ENCODE measurements around the gene LMBR1. TPM values are rescaled to one million over a fixed set of nuclear protein-coding genes. Genes with fewer than 3 reads are reported as not detected.

Gene LMBR1
- total and polyA plus RNA-seq, 2 of the 4 experiments (the other 2 are of a cell fraction): 11.9 to 19.9 TPM

GRCh38 chr7:156747718-156748117, 145.3 kb downstream of the LMBR1 start (continued):
- TF ChIP-seq ELK1 (IDR thresholded peaks at IDR 0.05; ENCODE audit: borderline replicate concordance, low read depth, low read length): no peak
- TF ChIP-seq USF2 (IDR thresholded peaks at IDR 0.05; ENCODE audit: low read depth, low read length): no peak

- dilution Hi-C loops (cut with HindIII; ENCODE audit: low sequenced_read_pairs, unreplicated experiment): no loop called here
- ATAC-seq (ENCODE audit: low read depth) (no peak), DNase-seq (no peak)
- Histone ChIP-seq H3K4ac (ENCODE audit: low read depth, low read length) (no peak overlapping the region), H3K9ac (ENCODE audit: low read depth, low read length) (no peak overlapping the region), H3K23ac (ENCODE audit: low read depth, low read length) (no peak overlapping the region), H4K5ac (ENCODE audit: low read depth, low read length) (no peak overlapping the region), H3K4me3 (ENCODE audit: insufficient read depth, low read depth, low read length) (no peak overlapping the region), H4K91ac (ENCODE audit: insufficient read depth, low read depth, low read length) (no peak overlapping the region), H2BK20ac (ENCODE audit: low read depth, low read length) (no peak overlapping the region), H3K18ac (ENCODE audit: low read depth, low read length) (no peak overlapping the region), H3K9me1 (ENCODE audit: insufficient read depth, low read length) (no peaks in the 10 kb centered on the region), H2BK120ac (ENCODE audit: low read depth, low read length) (no peak overlapping the region), H3K56ac (ENCODE audit: extremely low read depth, insufficient read depth, low read length) (no peak overlapping the region), H3K14ac (replicated peaks; ENCODE audit: low read depth, low read length) (no peak overlapping the region), H2AFZ (replicated peaks; ENCODE audit: low read length, poor library complexity) (no peak overlapping the region), H2BK15ac (ENCODE audit: low read depth, low read length) (no peak overlapping the region), H3K27ac (ENCODE audit: insufficient read depth, low read length) (no peak overlapping the region), H3K4me1 (ENCODE audit: control insufficient read depth, insufficient read depth, low read length) (peaks cover 5% of the 10 kb centered on the region), H3K79me1 (ENCODE audit: low read depth in 1 of 2, low read length in 2 of 2) (peaks cover 0 to 5% of the 10 kb centered on the region in 2 experiments; a peak in 2 of 4 replicates), H4K8ac (ENCODE audit: low read depth in 2 of 2, low read length in 2 of 2) (no peak overlapping the region), H3K27me3 (ENCODE audit: control insufficient read depth, insufficient read depth, low read length) (no peaks in the 10 kb centered on the region), H2AK5ac (ENCODE audit: low read depth, low read length) (no peak overlapping the region), H4K20me1 (ENCODE audit: insufficient read depth, low read length) (no peaks in the 10 kb centered on the region), H2BK5ac (ENCODE audit: low read depth, low read length, poor library complexity, severe bottlenecking) (no peak overlapping the region), H3K36me3 (ENCODE audit: control insufficient read depth, insufficient read depth, low read length) (no peaks in the 10 kb centered on the region), H3K9me3 (ENCODE audit: control insufficient read depth, insufficient read depth, low read length) (no peaks in the 10 kb centered on the region), H3K4me2 (ENCODE audit: low read depth, low read length) (no peak overlapping the region), H2AK9ac (replicated peaks; ENCODE audit: low read depth, low read length, poor library complexity) (no peak overlapping the region)
- no CpG with 5 or more reads among the region's 1 CpG for whole genome bisulfite sequencing, 2 experiments (ENCODE audit: extremely low coverage in 2 of 2, insufficient read length in 1 of 2)
- in situ Hi-C loops (cut with MboI; ENCODE audit: low sequenced_read_pairs): no loop called here
- TF ChIP-seq CHD1 (IDR thresholded peaks at IDR 0.05; ENCODE audit: low read depth, low read length) (no peak), BHLHE40 (IDR thresholded peaks at IDR 0.05; ENCODE audit: low read depth, low read length) (no peak), POLR2A (IDR thresholded peaks at IDR 0.05; ENCODE audit: low read depth, low read length) (no peak), CEBPB (IDR thresholded peaks at IDR 0.05; ENCODE audit: low read depth, low read length) (no peak), ELK1 (IDR thresholded peaks at IDR 0.05; ENCODE audit: borderline replicate concordance, low read depth, low read length) (no peak), RFX5 (IDR thresholded peaks at IDR 0.05; ENCODE audit: low read depth, low read length) (no peak), SMC3 (IDR thresholded peaks at IDR 0.05; ENCODE audit: low read depth, low read length) (no peak), MAZ (IDR thresholded peaks at IDR 0.05; ENCODE audit: borderline replicate concordance, low read depth, low read length) (no peak), RAD21 (IDR thresholded peaks at IDR 0.05; ENCODE audit: low read length) (no peak), USF2 (IDR thresholded peaks at IDR 0.05; ENCODE audit: low read depth, low read length) (no peak), RCOR1 (IDR thresholded peaks at IDR 0.05; ENCODE audit: insufficient replicate concordance, low read length) (no peak), FOS (IDR thresholded peaks at IDR 0.05; ENCODE audit: low read depth, low read length) (no peak), NFE2L2 (IDR thresholded peaks at IDR 0.05; ENCODE audit: low read depth, low read length) (no peak)
- no TSS peak for BruUV-seq (replicated peaks)
- CTCF ChIA-PET: interaction anchor here (1.1 kb wide), 1 partner anchor 17 kb away, joined by 3 read pairs; no protein-coding TSS in a partner anchor
- intact Hi-C loops (cut with micrococcal nuclease): no loop called here
- POLR2A ChIA-PET (ENCODE audit: unreplicated experiment): no interaction called here
Measured at GRCh38 chr7:156746891-156747290, 146.1 kb downstream of the LMBR1 start.

All from IMR-90 (cell line).